HepG2 (cell line): ENCODE measurements around the gene SKIDA1. TPM values are rescaled to one million over a fixed set of nuclear protein-coding genes. Genes with fewer than 3 reads are reported as not detected.
A peak's percentile ranks its signal among the peaks of the same experiment; 100 is the strongest.

Experiments
- ATAD3A ChIP-seq: sonication (generic); formaldehyde crosslinking; IDR thresholded peaks from 2 replicates; pipeline ENCODE4 v1.4.0; 2020; ENCODE audit warnings: missing genetic modification reagents
- ATF3 ChIP-seq: sonication (generic); formaldehyde crosslinking; IDR thresholded peaks from 2 replicates; pipeline ENCODE4 v1.4.0; 2020; ENCODE audit warnings: missing genetic modification reagents
- FOXK1 ChIP-seq: sonication (generic); formaldehyde crosslinking; IDR thresholded peaks from 2 replicates; pipeline ENCODE4 v1.4.0; 2020; ENCODE audit warnings: low read depth, missing genetic modification reagents, borderline replicate concordance
- GPN1 ChIP-seq: sonication (generic); formaldehyde crosslinking; IDR thresholded peaks from 2 replicates; pipeline ENCODE4 v1.5.1; 2020; ENCODE audit warnings: missing genetic modification reagents, borderline replicate concordance
- KDM4B ChIP-seq: sonication (generic); formaldehyde crosslinking; IDR thresholded peaks from 2 replicates; pipeline ENCODE4 v1.4.0; 2020; ENCODE audit warnings: missing genetic modification reagents
- NR2C2 ChIP-seq: sonication (generic); formaldehyde crosslinking; IDR thresholded peaks from 2 replicates; pipeline ENCODE4 v1.4.0; 2020; ENCODE audit warnings: missing genetic modification reagents, mild to moderate bottlenecking, moderate library complexity, borderline replicate concordance
- NRL ChIP-seq: sonication (generic); formaldehyde crosslinking; IDR thresholded peaks from 2 replicates; pipeline ENCODE4 v1.5.0; 2020; ENCODE audit warnings: missing genetic modification reagents, mild to moderate bottlenecking, moderate library complexity, borderline replicate concordance
- PBX3 ChIP-seq: sonication (generic); formaldehyde crosslinking; IDR thresholded peaks from 2 replicates; pipeline ENCODE4 v1.8.1; 2023; ENCODE audit warnings: missing genetic modification reagents, inconsistent platforms, borderline replicate concordance
- PCBP1 ChIP-seq: fragments of 200-400 bp; formaldehyde crosslinking; IDR thresholded peaks from 2 replicates; pipeline ENCODE4 v1.6.1; 2017; ENCODE audit warnings: mild to moderate bottlenecking, low read depth, low read length, borderline replicate concordance
- POLR2AphosphoS2 ChIP-seq: IDR thresholded peaks from 2 replicates; pipeline ENCODE4 v1.6.1; 2011; ENCODE audit warnings: low read depth, low read length, improper control_type of control experiment
- PPARG ChIP-seq: conservative IDR thresholded peaks from 2 replicates; pipeline ENCODE4 v1.6.1; 2016; ENCODE audit warnings: missing biosample characterization, missing genetic modification reagents
- RORA ChIP-seq: sonication (generic); formaldehyde crosslinking; IDR thresholded peaks from 2 replicates; pipeline ENCODE4 v1.5.0; 2020; ENCODE audit warnings: mild to moderate bottlenecking, missing genetic modification reagents, moderate library complexity
- SAP130 ChIP-seq: IDR thresholded peaks from 2 replicates; pipeline ENCODE4 v1.6.1; 2016; ENCODE audit warnings: low read depth
- TAF1 ChIP-seq: sonication (generic); formaldehyde crosslinking; IDR thresholded peaks from 2 replicates; pipeline ENCODE4 v1.4.0; 2020; ENCODE audit warnings: missing genetic modification reagents
- TARDBP ChIP-seq: sonication (generic); formaldehyde crosslinking; IDR thresholded peaks from 2 replicates; pipeline ENCODE4 v1.8.0; 2022; ENCODE audit warnings: mild to moderate bottlenecking, missing genetic modification reagents
- ZBTB42 ChIP-seq: sonication (generic); formaldehyde crosslinking; IDR thresholded peaks from 2 replicates; pipeline ENCODE4 v1.5.0; 2020; ENCODE audit warnings: mild to moderate bottlenecking, missing genetic modification reagents
- ZNF501 ChIP-seq: sonication (generic); formaldehyde crosslinking; IDR thresholded peaks from 2 replicates; pipeline ENCODE4 v1.5.1; 2020; ENCODE audit warnings: mild to moderate bottlenecking, moderate library complexity, missing genetic modification reagents
- ZNF563 ChIP-seq: sonication (generic); formaldehyde crosslinking; IDR thresholded peaks from 2 replicates; pipeline ENCODE4 v1.8.0; 2022; ENCODE audit warnings: mild to moderate bottlenecking, moderate library complexity, missing genetic modification reagents
- ZNF746 ChIP-seq: sonication (generic); formaldehyde crosslinking; IDR thresholded peaks from 2 replicates; pipeline ENCODE4 v1.8.0; 2022; ENCODE audit warnings: mild to moderate bottlenecking, missing genetic modification reagents
- ZNF784 ChIP-seq: sonication (generic); formaldehyde crosslinking; IDR thresholded peaks from 2 replicates; pipeline ENCODE4 v1.5.1; 2020; ENCODE audit warnings: missing genetic modification reagents, mild to moderate bottlenecking, borderline replicate concordance
- polyA plus RNA-seq, 8 experiments: library from polyadenylated mRNA; depleted of rRNA in 3 of 8; stranded (reverse) in 7 of 8; unstranded in 1 of 8; fragments of >200 nt; fragmentation: Illumina TruSeq in 4 of 8; extraction: Trizol in 4 of 8; gene quantifications; 2 replicates each; pipeline versions ENCODE4 v1.2.1 to v1.2.3, GENCODE V29; 2011 to 2016; ENCODE audit warnings: low read depth in 4 of 8, missing spikeins in 1 of 8, mixed read lengths in 1 of 8; ENCODE audit not compliant: insufficient read depth in 1 of 8
- total RNA-seq, 5 experiments: library from RNA; depleted of rRNA; stranded (reverse); fragments of >200 nt; fragmentation: Illumina TruSeq; extraction: Trizol; gene quantifications; 2 replicates each; pipeline ENCODE4 v1.2.3, GENCODE V29; 2016; ENCODE audit warnings: low read depth in 1 of 5
- TF ChIP-seq, protein P1 (sequence below): sonication (generic); formaldehyde crosslinking; IDR thresholded peaks from 2 replicates; pipeline ENCODE4 v1.4.0; 2020; ENCODE audit warnings: missing genetic modification reagents
- TF ChIP-seq, protein P2 (sequence below): sonication (generic); formaldehyde crosslinking; IDR thresholded peaks from 2 replicates; pipeline ENCODE4 v1.9.0; 2021; ENCODE audit warnings: missing genetic modification reagents, borderline replicate concordance

SKIDA1 gene
- total and polyA plus RNA-seq, 2 of the 13 experiments (the other 11 are each of a cell fraction or from before 2014, with no cell fraction given), result 0.73 to 1.5 TPM

GRCh38 chr10:21494191-21495001 lies 31.1 kb downstream of the SKIDA1 start (continued):
- TF ChIP-seq ZNF501 (CRISPR knock-in tag) (peak; percentile 67; the same call in 1 of the 2 replicates), PPARG (CRISPR knock-in tag) (no peak), NRL (CRISPR knock-in tag) (peak; percentile 19; the same call in 1 of the 2 replicates), PCBP1 (no peak), GPN1 (CRISPR knock-in tag) (no peak), ATF3 (CRISPR knock-in tag) (peak; percentile 67; the same call in 1 of the 2 replicates), ZNF746 (CRISPR knock-in tag) (no peak; the same call in 1 of the 2 replicates), ZNF784 (CRISPR knock-in tag) (no peak; the same call in 1 of the 2 replicates), PBX3 (no peak), SAP130 (CRISPR knock-in tag) (no peak; the same call in 1 of the 2 replicates), ZBTB42 (CRISPR knock-in tag) (peak; percentile 91), ZNF563 (CRISPR knock-in tag) (no peak), TAF1 (peak; percentile 45; the same call in 1 of the 2 replicates), RORA (CRISPR knock-in tag) (no peak), TARDBP (CRISPR knock-in tag) (0 out of 2 replicates have a peak, but pooled peaks have one; percentile 58), ATAD3A (CRISPR knock-in tag) (no peak), NR2C2 (CRISPR knock-in tag) (no peak; the same call in 1 of the 2 replicates), KDM4B (CRISPR knock-in tag) (no peak), POLR2AphosphoS2 (no peak), FOXK1 (no peak)
- TF ChIP-seq, protein P1, sequence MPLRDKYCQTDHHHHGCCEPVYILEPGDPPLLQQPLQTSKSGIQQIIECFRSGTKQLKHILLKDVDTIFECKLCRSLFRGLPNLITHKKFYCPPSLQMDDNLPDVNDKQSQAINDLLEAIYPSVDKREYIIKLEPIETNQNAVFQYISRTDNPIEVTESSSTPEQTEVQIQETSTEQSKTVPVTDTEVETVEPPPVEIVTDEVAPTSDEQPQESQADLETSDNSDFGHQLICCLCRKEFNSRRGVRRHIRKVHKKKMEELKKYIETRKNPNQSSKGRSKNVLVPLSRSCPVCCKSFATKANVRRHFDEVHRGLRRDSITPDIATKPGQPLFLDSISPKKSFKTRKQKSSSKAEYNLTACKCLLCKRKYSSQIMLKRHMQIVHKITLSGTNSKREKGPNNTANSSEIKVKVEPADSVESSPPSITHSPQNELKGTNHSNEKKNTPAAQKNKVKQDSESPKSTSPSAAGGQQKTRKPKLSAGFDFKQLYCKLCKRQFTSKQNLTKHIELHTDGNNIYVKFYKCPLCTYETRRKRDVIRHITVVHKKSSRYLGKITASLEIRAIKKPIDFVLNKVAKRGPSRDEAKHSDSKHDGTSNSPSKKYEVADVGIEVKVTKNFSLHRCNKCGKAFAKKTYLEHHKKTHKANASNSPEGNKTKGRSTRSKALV (CRISPR knock-in tag), result peak; percentile 93
- TF ChIP-seq, protein P2, sequence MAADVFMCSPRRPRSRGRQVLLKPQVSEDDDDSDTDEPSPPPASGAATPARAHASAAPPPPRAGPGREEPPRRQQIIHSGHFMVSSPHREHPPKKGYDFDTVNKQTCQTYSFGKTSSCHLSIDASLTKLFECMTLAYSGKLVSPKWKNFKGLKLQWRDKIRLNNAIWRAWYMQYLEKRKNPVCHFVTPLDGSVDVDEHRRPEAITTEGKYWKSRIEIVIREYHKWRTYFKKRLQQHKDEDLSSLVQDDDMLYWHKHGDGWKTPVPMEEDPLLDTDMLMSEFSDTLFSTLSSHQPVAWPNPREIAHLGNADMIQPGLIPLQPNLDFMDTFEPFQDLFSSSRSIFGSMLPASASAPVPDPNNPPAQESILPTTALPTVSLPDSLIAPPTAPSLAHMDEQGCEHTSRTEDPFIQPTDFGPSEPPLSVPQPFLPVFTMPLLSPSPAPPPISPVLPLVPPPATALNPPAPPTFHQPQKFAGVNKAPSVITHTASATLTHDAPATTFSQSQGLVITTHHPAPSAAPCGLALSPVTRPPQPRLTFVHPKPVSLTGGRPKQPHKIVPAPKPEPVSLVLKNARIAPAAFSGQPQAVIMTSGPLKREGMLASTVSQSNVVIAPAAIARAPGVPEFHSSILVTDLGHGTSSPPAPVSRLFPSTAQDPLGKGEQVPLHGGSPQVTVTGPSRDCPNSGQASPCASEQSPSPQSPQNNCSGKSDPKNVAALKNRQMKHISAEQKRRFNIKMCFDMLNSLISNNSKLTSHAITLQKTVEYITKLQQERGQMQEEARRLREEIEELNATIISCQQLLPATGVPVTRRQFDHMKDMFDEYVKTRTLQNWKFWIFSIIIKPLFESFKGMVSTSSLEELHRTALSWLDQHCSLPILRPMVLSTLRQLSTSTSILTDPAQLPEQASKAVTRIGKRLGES (CRISPR knock-in tag), result peak; percentile 83; the same call in 1 of the 2 replicates
